ENCODE results near the gene ACP5. TPM values are rescaled to one million over a fixed set of nuclear protein-coding genes. Genes with fewer than 3 reads are reported as not detected.
"Not testable (repeated sequence)": the region's sequence is repeated elsewhere in the genome, so short reads cannot be mapped to it uniquely, and the experiment has no call there.

ACP5 gene
- total and polyA plus RNA-seq, 4 donors = 0.70 to 8.0 (median 2.9) TPM

DNA sequence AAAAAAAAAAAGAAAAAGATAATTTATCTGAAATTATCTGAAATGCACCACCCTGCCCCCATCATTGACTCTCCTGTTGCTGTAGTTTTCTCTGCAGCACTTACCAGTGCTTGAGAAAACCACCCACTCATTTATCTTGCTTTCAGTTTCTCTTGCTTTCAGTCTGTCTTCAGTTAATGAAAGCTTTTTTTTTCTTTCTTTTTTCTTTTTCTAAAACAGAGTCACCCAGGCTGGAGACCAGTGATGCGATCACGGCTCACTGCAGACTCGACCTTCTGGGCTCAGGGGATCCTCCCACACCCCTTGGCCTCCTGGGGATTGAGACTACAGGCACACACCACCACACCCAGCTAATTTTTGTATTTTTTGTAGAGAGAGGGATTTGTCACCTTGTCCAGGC, 4.3 kb upstream of the ACP5 start:
- Histone ChIP-seq H3K27me3 (ENCODE audit: control insufficient read depth, insufficient read depth, low read length) (peaks cover 11% of the 10 kb centered on the region), H3K4me3 (ENCODE audit: low read depth, low read length) (no peak overlapping the region), H3K27ac (ENCODE audit: low read depth, low read length) (no peak overlapping the region), H3K9me3 (ENCODE audit: control insufficient read depth, insufficient read depth, low read length) (no peaks in the 10 kb centered on the region), H3K4me1 (ENCODE audit: control insufficient read depth, insufficient read depth, low read length) (peaks cover 6% of the 10 kb centered on the region), H3K36me3 (ENCODE audit: control insufficient read depth, insufficient read depth, low read length) (peaks cover 4% of the 10 kb centered on the region)
- no CpG with 5 or more reads among the region's 3 CpGs for WGBS (ENCODE audit: insufficient coverage)
- DNase-seq (ENCODE audit: low read depth in 4 of 6, low spot score in 6 of 6) = no peak

DNA sequence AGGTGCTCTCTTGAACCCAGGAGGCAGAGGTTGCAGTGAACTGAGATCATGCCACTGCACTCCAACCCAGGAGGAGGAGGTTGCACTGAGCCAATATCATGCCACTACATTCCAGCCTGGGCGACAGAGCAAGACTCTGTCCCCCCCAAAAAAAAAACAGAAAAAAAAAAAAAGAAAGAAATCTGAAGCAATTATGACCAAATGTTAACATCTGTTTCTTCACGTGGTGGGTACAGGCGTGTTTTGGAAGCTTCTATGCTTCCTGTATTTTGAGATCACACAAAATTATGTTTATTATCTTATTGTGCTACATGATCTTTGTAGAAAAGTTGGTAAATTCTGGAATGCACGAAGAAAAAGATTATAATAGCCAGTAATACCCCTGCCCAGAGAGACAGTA, 2.7 kb upstream of the ACP5 start:
- Histone ChIP-seq H3K4me1 (ENCODE audit: control insufficient read depth, insufficient read depth, low read length) (peaks cover 6% of the 10 kb centered on the region), H3K4me3 (ENCODE audit: low read depth, low read length) (no peak overlapping the region), H3K9me3 (ENCODE audit: control insufficient read depth, insufficient read depth, low read length) (no peaks in the 10 kb centered on the region), H3K27me3 (ENCODE audit: control insufficient read depth, insufficient read depth, low read length) (peaks cover 11% of the 10 kb centered on the region), H3K36me3 (ENCODE audit: control insufficient read depth, insufficient read depth, low read length) (peaks cover 4% of the 10 kb centered on the region), H3K27ac (ENCODE audit: low read depth, low read length) (no peak overlapping the region)
- WGBS (ENCODE audit: insufficient coverage) = no CpG with 5 or more reads among the region's 4 CpGs
- no peak for DNase-seq (ENCODE audit: low read depth in 4 of 6, low spot score in 6 of 6)

DNA sequence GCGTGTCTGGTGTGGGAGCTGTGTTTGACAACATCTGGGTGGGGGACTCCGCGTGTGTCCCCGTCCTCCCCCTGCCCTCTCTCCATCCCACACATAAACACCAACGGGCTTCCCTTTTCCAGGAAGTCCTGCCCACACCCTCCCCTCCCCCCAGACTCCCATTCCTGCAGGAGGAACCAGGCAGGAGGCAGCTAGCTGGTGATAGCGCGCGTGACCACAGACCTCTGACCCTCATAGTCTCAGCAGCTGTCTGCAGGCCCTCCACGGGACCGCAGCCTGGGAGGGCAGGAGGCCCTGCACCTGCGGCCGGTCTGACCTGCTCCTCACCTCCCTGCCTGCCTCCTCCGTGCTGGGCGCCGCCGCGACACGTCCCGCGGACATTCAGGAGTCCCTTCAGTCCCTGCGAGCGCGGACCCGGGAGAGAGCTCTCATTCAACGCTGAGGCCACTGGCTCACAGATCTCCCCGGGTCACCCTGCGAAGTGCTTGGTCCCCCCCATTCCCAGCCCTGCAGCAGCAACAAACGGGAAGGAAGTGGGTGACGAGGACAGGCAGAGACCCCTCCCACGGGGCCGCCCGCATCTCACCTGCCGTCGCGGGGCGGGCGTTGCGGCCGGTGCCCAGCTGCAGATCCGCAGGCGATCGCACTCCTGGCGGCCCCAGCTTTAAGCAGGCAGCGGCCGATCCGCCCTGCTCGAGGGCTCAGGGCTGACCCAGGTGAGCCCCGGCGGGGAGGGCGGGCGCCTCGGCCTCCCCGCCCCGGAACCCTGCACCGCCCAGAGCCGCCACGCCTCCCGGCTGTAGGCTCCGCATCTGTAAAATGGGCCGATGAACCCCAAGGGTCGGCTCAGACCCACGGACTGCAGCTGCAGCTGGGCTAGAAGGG, 1.1 kb upstream of the ACP5 start:
- Histone ChIP-seq H3K4me3 (ENCODE audit: low read depth, low read length) (no peak overlapping the region), H3K27me3 (ENCODE audit: control insufficient read depth, insufficient read depth, low read length) (peaks cover 11% of the 10 kb centered on the region), H3K9me3 (ENCODE audit: control insufficient read depth, insufficient read depth, low read length) (no peaks in the 10 kb centered on the region), H3K4me1 (ENCODE audit: control insufficient read depth, insufficient read depth, low read length) (peaks cover 6% of the 10 kb centered on the region), H3K36me3 (ENCODE audit: control insufficient read depth, insufficient read depth, low read length) (peaks cover 4% of the 10 kb centered on the region), H3K27ac (ENCODE audit: low read depth, low read length) (no peak overlapping the region)
- 14% methylated on average over 58 of the region's 62 CpGs for WGBS (ENCODE audit: insufficient coverage)
- no peak for DNase-seq (ENCODE audit: low read depth in 4 of 6, low spot score in 6 of 6)

DNA sequence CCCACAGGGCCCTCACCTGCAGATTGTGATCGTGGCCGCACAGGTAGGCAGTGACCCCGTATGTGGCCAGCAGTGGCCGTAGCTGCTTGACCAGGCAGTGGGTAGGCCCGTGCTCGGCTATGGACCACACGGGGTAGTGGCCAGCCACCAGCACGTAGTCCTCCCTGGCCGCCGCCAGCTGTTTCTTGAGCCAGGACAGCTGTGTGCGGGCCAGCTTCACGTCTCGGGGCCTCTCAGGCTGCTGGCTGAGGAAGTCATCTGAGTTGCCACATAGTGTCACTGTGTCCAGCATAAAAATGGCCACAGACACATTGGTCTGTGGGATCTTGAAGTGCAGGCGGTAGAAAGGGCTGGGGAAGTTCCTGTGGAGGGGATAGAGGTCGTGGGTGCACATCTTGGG, 1.2 kb downstream of the ACP5 start:
- Histone ChIP-seq H3K9me3 (ENCODE audit: control insufficient read depth, insufficient read depth, low read length) (no peaks in the 10 kb centered on the region), H3K27ac (ENCODE audit: low read depth, low read length) (no peak overlapping the region), H3K36me3 (ENCODE audit: control insufficient read depth, insufficient read depth, low read length) (peaks cover 4% of the 10 kb centered on the region), H3K4me3 (ENCODE audit: low read depth, low read length) (no peak overlapping the region), H3K4me1 (ENCODE audit: control insufficient read depth, insufficient read depth, low read length) (peaks cover 6% of the 10 kb centered on the region), H3K27me3 (ENCODE audit: control insufficient read depth, insufficient read depth, low read length) (peaks cover 11% of the 10 kb centered on the region)
- no peak for DNase-seq (ENCODE audit: low read depth in 4 of 6, low spot score in 6 of 6)
- 93% methylated on average over 15 of the region's 15 CpGs for WGBS (ENCODE audit: insufficient coverage)

DNA sequence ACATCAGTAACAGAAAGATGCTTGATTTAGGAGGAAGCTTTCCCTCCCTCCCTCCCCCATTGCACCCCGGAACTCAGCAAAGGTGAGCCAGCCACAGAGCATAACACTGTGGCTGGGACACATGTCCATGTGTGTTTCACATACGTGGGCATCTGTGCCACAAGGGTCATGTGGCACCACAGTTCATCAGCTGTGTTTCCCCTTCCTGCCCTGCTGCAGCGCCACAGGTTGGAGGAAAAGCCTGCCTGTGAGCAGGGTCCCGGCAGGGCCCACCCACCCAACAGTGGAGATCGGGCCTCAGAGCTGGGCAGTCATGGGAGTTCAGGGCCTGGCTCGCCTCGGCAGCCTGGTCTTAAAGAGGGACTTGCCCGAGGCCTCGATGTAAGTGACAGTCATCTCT, 2.8 kb downstream of the ACP5 start:
- Histone ChIP-seq H3K9me3 (ENCODE audit: control insufficient read depth, insufficient read depth, low read length) (no peaks in the 10 kb centered on the region), H3K4me3 (ENCODE audit: low read depth, low read length) (no peak overlapping the region), H3K27ac (ENCODE audit: low read depth, low read length) (no peak overlapping the region), H3K36me3 (ENCODE audit: control insufficient read depth, insufficient read depth, low read length) (peaks cover 4% of the 10 kb centered on the region), H3K4me1 (ENCODE audit: control insufficient read depth, insufficient read depth, low read length) (peaks cover 6% of the 10 kb centered on the region), H3K27me3 (ENCODE audit: control insufficient read depth, insufficient read depth, low read length) (peaks cover 11% of the 10 kb centered on the region)
- 92% methylated on average over 9 of the region's 9 CpGs for WGBS (ENCODE audit: insufficient coverage)
- no peak for DNase-seq (ENCODE audit: low read depth in 4 of 6, low spot score in 6 of 6)

GRCh38 chr19:11573763-11574162, 3.7 kb downstream of the ACP5 start:
- DNase-seq (ENCODE audit: low read depth in 4 of 6, low spot score in 6 of 6); H3K4me1 ChIP-seq (ENCODE audit: control insufficient read depth, insufficient read depth, low read length); H3K27me3 ChIP-seq (ENCODE audit: control insufficient read depth, insufficient read depth, low read length); H3K4me3 ChIP-seq (ENCODE audit: low read depth, low read length); H3K27ac ChIP-seq (ENCODE audit: low read depth, low read length); H3K36me3 ChIP-seq (ENCODE audit: control insufficient read depth, insufficient read depth, low read length); H3K9me3 ChIP-seq (ENCODE audit: control insufficient read depth, insufficient read depth, low read length): not testable (repeated sequence)
- WGBS (ENCODE audit: insufficient coverage) = 96% methylated on average over 2 of the region's 4 CpGs

DNA sequence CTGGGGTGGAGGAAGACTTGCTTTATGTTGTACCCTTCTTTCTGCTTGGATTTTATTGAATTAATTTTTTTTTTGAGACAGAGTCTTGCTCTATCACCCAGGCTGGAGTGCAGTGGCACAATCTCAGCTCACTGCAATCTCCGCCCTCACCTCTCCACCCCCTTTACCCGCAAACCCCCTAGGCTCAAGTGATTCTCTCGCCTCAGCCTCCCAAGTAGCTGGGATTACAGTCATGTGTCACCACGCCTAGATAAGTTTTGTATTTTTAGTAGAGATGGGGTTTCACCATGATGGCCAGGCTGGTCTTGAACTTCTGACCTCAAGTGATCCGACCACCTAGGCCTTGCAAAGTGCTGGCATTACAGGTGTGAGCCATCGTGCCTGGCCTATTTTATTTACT, 4.1 kb downstream of the ACP5 start:
- not testable (repeated sequence) for DNase-seq (ENCODE audit: low read depth in 4 of 6, low spot score in 6 of 6); H3K36me3 ChIP-seq (ENCODE audit: control insufficient read depth, insufficient read depth, low read length); H3K9me3 ChIP-seq (ENCODE audit: control insufficient read depth, insufficient read depth, low read length); H3K4me1 ChIP-seq (ENCODE audit: control insufficient read depth, insufficient read depth, low read length); H3K27me3 ChIP-seq (ENCODE audit: control insufficient read depth, insufficient read depth, low read length); H3K27ac ChIP-seq (ENCODE audit: low read depth, low read length); H3K4me3 ChIP-seq (ENCODE audit: low read depth, low read length)
- 67% methylated on average over 1 of the region's 6 CpGs for WGBS (ENCODE audit: insufficient coverage)

GRCh38 chr19:11570039-11570462, 7.4 kb downstream of the ACP5 start:
- no peak overlapping the region for H3K27ac ChIP-seq (ENCODE audit: low read depth, low read length)

GRCh38 chr19:11566164-11566563, 11.3 kb downstream of the ACP5 start:
- 88% methylated on average over 2 of the region's 2 CpGs for WGBS (ENCODE audit: insufficient coverage)
- no peak for DNase-seq (ENCODE audit: low read depth in 4 of 6, low spot score in 6 of 6)

More at GRCh38 chr19:11570039-11570462, 7.4 kb downstream of the ACP5 start:
- no peak for DNase-seq (ENCODE audit: low read depth in 4 of 6, low spot score in 6 of 6)
- H3K4me3 ChIP-seq (ENCODE audit: low read depth, low read length) = no peak overlapping the region
- H3K27me3 ChIP-seq (ENCODE audit: control insufficient read depth, insufficient read depth, low read length) = no peaks in the 10 kb centered on the region
- no peaks in the 10 kb centered on the region for H3K36me3 ChIP-seq (ENCODE audit: control insufficient read depth, insufficient read depth, low read length)
- no peaks in the 10 kb centered on the region for H3K9me3 ChIP-seq (ENCODE audit: control insufficient read depth, insufficient read depth, low read length)
- WGBS (ENCODE audit: insufficient coverage) = 67% methylated on average over 2 of the region's 5 CpGs
- H3K4me1 ChIP-seq (ENCODE audit: control insufficient read depth, insufficient read depth, low read length) = no peaks in the 10 kb centered on the region

DNA sequence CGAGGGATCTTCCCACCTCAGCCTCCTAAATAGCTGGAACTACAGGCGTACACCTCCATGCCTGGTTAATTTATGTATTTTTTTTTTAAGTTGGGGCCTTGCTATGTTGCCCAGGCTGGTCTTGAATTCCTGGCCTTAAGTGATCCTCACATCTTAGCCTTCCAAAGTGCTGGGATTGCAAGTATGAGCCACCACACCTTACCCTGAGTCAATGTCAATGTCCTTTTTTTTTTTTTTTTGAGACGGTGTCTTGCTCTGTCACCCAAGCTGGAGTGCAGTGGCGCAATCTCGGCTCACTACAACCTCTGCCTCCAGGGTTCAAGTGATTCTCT, 11.8 kb downstream of the ACP5 start:
- not testable (repeated sequence) for H3K4me1 ChIP-seq (ENCODE audit: control insufficient read depth, insufficient read depth, low read length); H3K27ac ChIP-seq (ENCODE audit: low read depth, low read length); DNase-seq (ENCODE audit: low read depth in 4 of 6, low spot score in 6 of 6); H3K27me3 ChIP-seq (ENCODE audit: control insufficient read depth, insufficient read depth, low read length); H3K36me3 ChIP-seq (ENCODE audit: control insufficient read depth, insufficient read depth, low read length); H3K4me3 ChIP-seq (ENCODE audit: low read depth, low read length); H3K9me3 ChIP-seq (ENCODE audit: control insufficient read depth, insufficient read depth, low read length)
- no CpG with 5 or more reads among the region's 5 CpGs for WGBS (ENCODE audit: insufficient coverage)

More at GRCh38 chr19:11566164-11566563, 11.3 kb downstream of the ACP5 start:
- Histone ChIP-seq H3K4me1 (ENCODE audit: control insufficient read depth, insufficient read depth, low read length) (no peaks in the 10 kb centered on the region), H3K9me3 (ENCODE audit: control insufficient read depth, insufficient read depth, low read length) (no peaks in the 10 kb centered on the region), H3K4me3 (ENCODE audit: low read depth, low read length) (no peak overlapping the region), H3K27ac (ENCODE audit: low read depth, low read length) (no peak overlapping the region), H3K27me3 (ENCODE audit: control insufficient read depth, insufficient read depth, low read length) (no peaks in the 10 kb centered on the region), H3K36me3 (ENCODE audit: control insufficient read depth, insufficient read depth, low read length) (no peaks in the 10 kb centered on the region)
